GM12873 (cell line): ENCODE data around the gene NDST4.

ENCODE experiments used
- TF ChIP-seq, protein P1 (sequence below): IDR thresholded peaks from 2 replicates; pipeline ENCODE4 v1.5.1; 2012; ENCODE audit warnings: low read depth, mild to moderate bottlenecking, moderate library complexity, low read length, control low read depth; ENCODE audit not compliant: insufficient read depth; ENCODE audit errors: missing control alignments

The NDST4 gene

GRCh38 chr4:114927881-114928280 lies 185.5 kb downstream of the NDST4 start:
- TF ChIP-seq, protein P1, sequence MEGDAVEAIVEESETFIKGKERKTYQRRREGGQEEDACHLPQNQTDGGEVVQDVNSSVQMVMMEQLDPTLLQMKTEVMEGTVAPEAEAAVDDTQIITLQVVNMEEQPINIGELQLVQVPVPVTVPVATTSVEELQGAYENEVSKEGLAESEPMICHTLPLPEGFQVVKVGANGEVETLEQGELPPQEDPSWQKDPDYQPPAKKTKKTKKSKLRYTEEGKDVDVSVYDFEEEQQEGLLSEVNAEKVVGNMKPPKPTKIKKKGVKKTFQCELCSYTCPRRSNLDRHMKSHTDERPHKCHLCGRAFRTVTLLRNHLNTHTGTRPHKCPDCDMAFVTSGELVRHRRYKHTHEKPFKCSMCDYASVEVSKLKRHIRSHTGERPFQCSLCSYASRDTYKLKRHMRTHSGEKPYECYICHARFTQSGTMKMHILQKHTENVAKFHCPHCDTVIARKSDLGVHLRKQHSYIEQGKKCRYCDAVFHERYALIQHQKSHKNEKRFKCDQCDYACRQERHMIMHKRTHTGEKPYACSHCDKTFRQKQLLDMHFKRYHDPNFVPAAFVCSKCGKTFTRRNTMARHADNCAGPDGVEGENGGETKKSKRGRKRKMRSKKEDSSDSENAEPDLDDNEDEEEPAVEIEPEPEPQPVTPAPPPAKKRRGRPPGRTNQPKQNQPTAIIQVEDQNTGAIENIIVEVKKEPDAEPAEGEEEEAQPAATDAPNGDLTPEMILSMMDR: no peak

DNA sequence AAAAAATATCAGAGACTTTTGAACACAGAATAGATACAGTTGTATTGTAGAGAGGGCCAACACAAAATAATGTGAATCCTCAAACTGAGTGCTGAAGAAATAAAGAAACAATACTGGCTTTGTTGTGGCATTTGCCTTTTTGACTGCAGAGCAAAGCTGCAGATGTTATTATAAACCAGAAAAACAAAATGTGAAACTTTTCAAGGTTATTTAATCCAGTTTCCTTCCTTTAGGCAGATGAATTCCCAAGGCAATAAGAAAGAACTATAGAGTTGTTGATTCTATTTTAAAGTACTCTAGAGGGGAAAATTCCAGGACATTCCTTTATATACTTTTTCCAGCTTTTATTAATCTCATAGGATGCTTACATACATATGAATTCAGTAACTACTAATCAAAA lies 186.8 kb downstream of the NDST4 start:
- TF ChIP-seq, protein P1: no peak

- TF ChIP-seq, protein P1: no peak
These were observed 189.1 kb downstream of the NDST4 start for GRCh38 chr4:114924311-114924710.

GRCh38 chr4:114922592-114922933 lies 190.9 kb downstream of the NDST4 start:
- TF ChIP-seq, protein P1: no peak

DNA sequence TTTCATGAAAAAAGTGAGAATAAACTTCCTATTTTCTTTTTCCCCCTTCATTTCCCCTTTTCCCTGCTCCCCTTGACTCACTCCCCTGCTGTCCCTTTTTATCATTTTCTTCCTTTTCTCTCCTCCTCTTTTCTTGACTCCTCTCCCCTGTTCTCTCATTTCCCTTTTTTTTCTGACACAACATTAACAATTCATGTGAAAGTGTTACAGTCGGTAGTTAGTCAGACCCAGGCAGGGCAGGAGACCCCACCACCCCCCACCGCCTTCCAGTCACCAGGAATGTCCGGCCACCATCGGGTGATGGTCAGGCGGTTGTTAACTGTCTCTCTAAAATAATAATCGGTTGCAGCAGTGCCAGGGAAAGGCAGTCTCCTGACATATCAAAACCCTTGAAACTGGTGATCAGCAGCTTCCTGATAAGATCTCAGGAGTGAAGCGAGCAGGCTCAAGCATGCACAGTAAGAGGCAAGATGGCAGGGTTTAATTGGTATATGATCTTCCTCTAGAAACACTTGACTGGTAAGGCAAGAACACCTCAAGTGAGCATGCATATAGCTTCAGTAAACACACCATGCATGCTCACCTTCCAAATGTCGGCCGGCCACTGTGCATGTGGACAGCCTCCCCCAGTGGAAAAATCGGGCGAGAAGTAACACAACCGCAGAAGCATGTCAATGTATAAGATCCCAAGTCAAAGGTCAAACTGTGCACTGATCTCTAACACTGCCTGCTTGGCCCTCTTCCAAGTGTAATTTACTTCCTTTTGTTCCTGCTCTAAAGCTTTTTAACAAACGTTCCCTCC lies 191.4 kb downstream of the NDST4 start:
- TF ChIP-seq, protein P1: no peak

GRCh38 chr4:114921191-114921590 lies 192.2 kb downstream of the NDST4 start:
- TF ChIP-seq, protein P1: no peak

DNA sequence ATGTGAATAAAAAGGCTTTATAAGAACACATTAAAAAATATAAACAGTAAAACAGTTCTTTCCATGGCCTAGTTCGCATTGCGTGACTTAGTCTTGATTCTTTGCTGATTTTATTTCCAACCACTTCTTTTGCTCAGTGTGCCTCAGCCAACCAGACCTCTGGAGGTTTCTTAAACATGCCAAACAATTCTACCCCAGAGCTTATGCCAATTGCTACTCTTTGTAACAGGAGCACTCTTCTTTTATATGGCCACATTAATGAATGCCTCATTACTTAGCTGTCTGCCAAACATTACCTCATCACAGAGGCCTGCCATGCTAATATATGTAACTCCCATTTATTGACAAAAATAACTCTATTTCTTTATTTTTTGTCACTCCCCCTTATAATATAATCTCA lies 202.3 kb downstream of the NDST4 start:
- TF ChIP-seq, protein P1: no peak
